HG03097 (cell line): ENCODE measurements around the gene EIF4E3.

ENCODE experiments used
- ATAC-seq: cut with Tn5 transposase; IDR thresholded peaks from one replicate; pipeline ENCODE4 v1.9.1; 2021; ENCODE audit not compliant: unreplicated experiment, low FRiP score

The EIF4E3 gene

DNA sequence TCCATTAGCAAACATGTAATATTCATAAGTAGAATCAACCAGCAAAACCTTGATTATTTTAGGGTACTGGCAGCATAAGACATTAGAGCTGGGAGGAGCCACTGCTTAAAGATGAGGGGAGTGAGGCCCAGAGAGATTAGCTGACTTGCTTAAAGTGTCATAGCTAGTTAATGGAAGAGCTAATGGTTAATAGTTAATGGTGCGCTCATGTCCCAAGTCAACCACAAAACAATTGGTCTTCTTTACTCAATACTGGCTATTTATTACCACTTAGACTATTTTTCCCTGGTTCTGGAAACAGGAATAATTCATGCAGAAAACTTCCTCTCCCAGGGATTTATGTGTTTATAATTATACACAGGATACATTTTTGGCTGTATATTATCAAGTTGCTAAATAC, 33.1 kb downstream of the EIF4E3 start:
- ATAC-seq: no peak

DNA sequence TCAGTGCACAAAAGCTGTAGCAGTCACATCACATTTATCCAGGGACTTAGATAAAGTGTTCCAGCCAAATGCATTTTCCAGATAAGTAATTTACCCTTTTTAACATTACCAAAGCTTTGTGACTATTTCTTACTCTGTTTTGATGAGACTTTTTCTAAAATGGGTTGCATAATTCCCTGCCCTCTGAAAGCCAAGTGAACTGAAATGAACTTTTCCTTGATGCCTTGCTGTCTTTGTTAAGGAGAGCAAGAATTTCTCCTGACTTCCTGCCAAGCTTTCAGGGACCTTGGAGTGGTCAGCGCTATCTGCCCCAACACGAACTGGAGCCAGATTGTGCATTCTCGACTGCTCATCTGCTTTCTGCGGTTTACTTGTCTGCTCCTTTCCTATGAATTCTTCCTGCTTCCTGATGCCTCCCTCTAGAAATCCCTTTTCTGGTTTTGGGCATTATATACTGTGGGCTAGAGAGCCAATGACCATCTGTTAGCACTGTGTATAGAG, 34.8 kb downstream of the EIF4E3 start:
- no peak for ATAC-seq

DNA sequence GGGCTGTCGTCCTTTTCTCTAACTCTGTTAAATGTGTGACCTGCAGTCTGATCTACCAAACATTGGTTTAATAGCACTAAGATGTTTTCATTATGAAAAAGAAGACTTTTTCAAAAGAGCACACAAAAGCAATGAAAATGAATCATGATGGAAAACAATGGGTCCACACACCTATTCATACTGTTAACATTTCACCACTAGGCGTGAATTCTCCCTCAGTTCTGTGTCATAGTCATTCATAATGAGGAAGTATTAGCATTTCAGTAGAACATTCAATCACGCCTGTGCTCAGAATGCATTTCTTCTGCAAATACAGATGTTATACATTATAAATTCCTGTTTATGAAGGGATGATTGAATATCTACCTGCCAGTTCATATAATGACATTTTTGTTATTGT, 35.9 kb downstream of the EIF4E3 start:
- ATAC-seq: no peak

DNA sequence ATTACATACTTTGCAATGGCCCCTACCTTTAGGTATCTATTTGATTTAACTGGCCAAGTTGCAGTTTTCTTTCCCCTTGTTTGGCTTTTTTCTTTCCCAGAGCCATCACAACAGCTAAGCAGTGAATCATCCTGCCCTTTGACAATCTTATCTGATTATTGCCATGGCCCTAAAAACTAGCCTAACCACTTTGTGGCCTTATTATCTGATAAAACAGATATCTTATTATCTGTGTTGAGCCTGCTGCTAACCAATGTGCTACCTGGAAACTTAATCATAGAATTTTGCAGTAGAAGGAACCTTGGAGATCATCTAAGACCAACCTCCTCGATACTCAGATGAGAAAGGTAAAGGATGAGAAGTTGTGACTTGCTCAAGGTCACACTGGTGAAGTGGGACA, 37.1 kb downstream of the EIF4E3 start:
- no peak for ATAC-seq

DNA sequence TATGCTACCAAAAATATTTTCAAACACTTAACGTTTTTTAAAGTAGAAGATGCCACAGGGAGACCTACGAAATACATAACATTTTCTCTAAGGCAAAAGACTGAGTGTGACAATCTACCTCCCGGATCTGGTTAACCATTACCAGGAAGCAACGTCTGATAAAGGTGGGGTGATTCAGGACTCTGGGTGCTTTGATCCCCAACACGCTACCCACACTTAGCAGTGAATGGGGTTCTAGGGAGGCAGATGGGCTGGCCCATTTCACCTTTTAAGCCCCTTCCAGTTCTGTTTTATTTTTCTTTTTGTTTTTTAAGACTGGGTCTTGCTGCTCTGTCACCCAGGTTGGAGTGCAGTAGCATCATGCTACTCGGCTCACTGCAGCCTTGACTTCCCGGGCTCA, 39.5 kb downstream of the EIF4E3 start:
- no peak for ATAC-seq

DNA sequence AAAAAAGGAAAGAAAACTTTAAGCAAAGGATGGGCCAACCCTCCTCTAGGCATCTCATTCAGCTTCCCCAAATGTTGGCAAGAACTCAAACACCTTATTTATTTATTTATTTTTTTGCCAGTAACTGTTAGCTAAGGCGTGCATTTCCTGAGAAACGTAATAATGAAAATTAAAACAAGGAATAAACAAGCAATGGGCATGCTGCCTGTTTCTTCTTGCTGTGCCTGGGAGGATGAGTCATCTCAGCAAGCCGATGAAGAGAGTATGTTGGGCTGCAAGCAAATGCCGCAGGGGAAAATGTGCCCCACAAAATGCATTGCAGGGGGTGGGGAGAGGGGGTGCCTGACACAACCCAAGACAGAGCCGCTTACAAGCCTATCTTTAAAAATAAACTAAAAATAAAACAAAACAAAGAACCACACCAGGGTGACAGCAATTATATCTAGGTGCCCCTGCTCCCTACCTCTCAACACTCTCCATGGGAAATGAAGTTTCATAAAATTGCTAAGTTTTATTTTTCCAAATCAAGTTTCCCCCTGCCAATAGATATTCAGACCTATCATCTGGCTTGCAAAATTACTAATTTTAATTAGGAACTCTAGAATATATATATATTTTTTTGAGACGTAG, 40.3 kb downstream of the EIF4E3 start:
- no peak for ATAC-seq

DNA sequence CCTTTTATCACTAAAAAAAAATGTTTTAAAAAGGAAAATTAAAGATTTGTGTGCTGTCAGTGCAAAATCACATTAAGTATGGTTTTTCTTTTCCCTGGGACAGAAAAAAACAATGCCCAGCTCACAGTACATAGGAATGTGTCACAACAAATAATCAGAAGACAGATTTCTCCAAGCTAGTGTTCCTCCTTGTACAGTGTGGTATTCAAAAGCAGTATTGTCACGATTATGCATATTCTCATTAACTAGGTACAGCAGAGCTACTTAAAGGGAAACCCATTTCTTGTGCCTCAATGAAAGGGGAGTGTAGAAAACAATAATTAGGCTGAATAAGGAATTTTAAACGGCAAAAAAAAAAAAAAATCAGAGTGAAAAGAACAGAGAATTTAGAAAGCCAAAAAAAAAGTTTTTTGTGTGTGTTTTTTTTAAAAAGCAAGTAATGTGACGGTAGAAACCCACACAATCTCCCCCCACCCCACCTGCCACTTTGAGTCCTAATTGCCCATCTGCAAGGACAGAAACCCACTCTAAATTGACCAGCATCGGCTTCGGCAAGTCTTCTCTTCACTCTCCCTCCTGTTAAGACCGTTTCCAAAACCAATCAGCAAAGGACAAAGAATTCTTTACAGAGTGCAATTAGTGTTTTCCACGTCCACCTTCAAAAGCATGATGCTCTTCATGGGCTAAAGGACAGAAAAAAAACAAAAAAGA, 41.0 kb downstream of the EIF4E3 start:
- no peak for ATAC-seq

DNA sequence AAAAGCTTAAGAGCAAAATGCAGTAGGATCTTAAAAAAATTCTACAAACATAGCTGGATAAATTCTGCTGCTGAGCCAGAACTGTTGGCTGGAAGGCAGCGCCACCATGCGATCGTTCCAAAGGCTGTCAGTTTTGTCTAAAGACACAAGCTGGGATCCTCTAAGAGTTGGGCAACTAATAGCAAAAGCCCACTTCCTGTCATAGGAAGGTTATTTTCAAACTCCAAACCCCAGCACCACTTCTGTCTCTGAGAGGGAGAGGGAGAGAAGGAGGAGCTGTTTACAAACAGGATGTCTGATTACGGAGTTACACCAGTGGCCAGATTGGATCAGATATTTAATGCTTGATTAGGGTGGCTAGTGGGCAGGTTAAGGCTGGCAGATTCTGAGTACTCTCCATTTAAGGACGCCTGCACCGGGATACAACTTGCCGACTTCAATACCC, 44.0 kb downstream of the EIF4E3 start:
- no peak for ATAC-seq

DNA sequence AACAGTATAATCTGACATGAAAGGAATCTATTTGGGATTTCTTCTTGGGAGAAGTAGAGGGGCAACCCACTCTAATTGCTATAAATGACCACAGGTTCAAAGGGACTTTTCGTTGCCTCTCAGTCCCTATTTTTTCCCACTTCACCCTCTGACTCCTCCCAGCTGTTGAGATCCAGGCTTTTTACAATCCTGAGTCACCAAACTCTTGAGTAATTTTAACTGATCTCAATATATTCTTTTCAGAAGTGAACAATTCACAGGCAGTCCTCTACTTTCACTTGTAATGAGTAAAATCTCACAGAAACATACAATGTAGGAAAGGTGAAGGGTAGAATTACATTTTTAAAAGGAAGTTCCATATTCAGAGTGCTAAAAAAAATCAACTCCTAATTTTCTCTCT, 44.6 kb downstream of the EIF4E3 start:
- ATAC-seq: no peak

DNA sequence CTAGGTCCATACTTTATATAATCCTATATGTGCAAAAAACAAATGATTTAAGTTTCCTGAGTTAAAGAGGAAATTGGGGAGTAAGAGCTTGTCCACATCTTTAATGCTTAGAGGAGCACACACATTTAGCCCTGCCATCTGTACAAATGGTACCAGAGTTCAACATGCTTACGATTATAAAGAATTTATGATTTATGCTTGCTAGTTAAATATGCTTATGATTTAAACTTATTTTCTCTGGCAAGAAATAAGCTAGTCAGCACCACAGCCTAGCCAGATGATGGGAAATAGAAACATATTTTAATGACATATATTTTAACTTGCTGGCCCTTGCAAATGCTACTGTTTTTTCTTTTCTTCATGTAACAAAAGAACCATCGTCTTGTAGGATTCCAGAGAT, 48.3 kb downstream of the EIF4E3 start:
- ATAC-seq: no peak

DNA sequence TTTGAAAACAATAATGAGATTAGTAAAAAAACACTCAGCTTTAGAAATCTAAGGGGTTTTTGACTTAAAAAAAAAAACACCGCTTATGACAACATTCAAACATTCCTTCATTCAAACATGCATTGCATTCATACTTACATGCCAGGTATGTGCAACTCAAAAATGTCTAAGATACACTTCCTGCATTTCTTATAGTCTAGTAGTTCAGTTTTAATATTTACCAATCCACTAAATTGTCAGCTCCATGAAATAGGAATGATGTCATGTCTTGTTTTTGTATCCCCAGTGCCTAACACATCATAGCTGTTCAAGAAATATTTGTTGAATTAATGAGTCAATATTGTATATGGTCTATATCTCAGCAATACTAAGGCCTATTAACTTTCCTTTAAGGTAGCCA, 51.7 kb downstream of the EIF4E3 start:
- ATAC-seq: no peak

DNA sequence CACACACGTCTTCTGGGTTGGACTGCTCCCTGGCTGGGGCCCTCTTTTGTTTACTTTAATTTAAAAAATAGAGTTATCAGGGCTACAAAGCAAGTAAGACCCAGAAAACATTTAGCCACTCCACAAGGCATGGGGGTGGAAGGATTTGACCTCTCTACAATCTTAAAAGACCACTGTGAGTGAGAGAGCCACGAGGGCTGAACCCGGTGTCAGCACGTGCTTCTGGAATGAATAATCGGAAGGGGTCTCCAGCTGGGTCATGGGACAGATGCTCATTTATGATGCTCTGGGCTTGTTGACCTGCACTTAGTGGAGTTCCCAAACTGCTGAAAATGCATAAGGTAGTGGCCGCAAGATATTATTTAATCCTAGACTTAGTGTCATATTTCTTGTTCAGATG, 52.4 kb downstream of the EIF4E3 start:
- ATAC-seq: no peak

DNA sequence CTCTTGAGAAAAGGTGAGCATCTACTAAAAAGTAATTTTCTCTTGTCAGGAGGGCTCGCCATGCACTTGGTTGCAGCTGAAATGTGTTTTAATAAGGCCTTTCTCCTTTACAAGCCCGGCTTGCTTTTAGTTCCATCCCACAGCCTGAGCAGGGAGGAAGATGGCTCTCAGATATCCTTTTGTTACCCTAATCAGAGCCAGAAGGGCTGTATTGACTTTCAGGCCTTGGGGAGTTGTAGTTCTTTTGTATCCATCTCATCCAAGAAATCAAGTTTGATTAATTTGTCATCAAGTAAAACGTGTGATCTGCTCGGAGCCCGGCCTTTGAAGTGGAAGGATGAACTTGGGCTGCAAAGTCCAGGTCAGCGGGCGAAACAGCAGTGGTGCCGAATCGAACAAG, 52.9 kb downstream of the EIF4E3 start:
- no peak for ATAC-seq

DNA sequence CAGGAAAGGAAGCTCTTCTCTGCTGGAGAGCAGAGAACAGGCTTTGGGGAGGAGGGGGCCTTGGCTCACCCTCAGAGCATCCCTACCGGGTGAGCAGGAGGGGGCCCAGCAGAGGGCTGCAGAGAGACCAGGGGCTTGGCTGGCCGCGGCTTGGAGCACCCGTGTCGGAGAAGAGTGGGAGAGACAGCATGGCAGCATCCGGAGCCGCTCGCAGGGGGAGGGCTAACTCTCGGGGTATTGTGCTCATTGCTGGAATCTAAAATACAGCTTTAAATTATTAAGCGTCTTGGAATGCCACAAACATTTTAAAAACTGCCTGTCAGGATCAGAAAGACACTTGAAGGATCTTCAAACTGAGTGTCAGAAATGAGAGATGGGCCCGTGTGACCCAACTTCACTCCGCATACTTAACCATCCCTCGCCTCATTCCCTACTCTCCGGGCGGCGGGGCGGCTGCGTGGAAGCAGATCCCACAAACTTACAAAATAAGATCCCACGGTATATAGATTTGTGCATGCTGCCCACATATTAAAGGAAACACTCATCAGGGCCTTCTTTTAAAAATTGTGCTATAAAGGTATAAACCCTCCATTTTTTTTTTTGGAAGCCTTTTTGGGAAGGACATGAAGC, 53.9 kb downstream of the EIF4E3 start:
- no peak for ATAC-seq

DNA sequence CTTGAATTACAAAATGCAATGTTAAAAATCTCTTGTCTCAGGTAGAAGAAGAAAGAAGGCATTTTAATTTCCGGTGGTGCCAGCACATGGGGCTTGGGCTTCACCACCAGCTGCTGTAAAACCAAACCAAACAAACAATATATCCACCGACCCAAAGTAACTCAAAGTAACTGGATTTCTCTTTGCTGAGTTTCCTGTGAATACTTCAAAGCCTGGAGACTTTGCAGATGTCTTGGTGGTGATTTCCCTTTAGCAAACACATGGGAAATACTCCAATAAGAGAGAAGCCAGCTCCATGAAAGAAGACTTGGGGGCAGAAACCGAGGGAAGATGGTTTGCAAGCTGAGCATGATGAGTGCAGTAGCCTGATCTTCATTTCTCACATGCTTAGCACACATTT, 62.6 kb downstream of the EIF4E3 start:
- no peak for ATAC-seq

DNA sequence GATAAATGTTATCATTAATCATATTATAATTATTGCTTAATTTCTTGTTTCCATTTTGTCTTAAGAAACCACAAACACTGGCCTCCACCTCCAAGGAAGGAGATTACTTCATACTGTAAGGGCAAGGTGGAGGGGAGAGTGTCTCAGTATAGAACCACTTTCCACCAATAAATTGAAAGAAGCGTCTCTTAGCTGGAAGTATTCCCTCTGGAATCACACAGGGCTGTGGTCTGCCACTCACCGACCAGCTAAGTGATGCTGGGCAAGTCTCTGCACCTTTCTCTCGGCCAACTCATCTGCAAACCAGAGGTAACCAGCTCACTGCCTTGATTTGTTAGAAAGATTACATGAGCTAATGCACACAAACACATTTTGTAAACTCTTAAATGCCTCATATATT, 63.1 kb downstream of the EIF4E3 start:
- no peak for ATAC-seq

DNA sequence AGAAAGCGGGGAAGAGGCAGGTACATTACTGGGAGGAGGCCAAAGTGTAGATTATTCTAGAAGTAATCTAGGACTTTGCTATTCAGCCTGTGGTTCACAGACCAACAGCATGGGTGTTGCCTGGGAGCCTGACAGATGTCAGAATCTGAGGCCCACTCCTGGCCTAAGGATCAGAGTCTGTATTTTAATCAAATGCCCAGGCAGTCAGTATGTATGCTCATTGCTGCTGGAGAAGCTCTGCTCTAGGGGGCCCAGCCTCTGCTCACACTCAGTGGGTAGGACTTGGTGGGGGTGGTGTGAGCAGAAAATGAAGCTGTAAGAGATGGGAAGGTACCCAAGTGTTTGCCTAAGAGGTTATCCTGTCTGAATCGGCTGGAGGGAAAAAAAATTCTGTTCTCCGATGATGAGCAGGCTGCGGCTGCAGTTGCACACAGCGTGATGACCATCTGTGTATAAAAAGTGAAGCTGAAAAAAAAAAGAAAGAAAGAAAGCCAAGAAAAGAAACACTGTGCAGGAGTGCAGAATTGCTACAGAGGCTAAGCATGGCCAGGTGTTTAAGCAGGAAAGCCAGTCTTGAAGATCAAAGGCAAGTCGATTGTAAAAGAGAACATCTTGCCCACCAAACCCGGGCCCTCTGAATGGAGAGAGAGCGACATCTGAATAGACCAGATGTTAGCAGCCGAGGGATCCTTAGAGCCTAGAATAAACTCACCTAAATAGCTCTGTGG, 65.2 kb downstream of the EIF4E3 start:
- no peak for ATAC-seq

DNA sequence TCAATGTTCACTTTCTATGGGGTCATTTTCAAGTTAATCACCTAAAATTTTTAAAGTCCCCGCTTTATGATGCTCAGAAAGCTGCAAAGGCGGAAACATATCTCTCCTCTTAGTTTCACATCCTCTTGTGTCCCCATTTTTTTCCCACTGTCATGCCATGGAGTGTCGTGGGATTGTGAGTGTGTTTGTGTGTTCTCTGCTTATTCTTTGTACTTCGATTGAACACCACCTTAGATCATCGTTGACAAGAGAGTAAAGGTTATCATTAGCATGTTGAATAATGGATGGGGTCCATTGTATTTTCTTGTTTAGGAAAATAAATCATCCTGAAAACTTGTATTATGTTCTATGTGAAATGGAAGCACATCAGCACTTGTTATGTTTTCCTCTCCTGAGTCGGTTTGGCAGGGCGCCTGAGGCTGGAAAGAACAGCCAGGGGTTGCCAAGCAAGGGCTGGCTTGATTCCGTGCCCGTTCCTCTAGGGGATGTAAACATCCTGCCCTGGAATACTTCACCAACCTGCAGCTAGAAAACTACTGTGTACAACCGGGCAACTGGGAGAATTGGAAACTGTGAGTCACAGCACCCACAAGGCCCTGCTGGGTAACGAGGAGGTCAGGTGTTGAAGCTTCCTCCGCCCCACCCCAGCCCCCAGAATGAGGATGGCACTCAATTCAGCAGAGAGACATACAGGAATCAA, 67.2 kb downstream of the EIF4E3 start:
- ATAC-seq: no peak

DNA sequence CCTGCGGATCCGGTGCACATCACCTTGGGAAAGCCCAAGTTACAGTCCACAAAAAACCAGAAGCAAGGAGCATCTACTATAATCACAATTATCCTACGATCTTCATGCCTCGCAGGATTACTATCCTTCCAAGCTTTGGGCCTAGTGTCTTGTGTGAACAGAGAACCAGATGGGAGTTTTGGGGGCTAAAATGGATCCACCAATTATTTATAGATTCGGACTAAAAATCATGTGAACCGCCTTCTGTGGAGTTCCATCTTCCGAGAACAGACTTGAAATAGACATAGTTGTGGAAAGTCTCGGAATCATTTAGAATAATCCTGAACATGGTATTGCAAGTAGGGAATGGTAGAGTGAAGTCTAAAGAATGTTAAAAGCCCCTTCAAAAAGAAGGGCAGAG, 70.1 kb downstream of the EIF4E3 start:
- no peak for ATAC-seq

DNA sequence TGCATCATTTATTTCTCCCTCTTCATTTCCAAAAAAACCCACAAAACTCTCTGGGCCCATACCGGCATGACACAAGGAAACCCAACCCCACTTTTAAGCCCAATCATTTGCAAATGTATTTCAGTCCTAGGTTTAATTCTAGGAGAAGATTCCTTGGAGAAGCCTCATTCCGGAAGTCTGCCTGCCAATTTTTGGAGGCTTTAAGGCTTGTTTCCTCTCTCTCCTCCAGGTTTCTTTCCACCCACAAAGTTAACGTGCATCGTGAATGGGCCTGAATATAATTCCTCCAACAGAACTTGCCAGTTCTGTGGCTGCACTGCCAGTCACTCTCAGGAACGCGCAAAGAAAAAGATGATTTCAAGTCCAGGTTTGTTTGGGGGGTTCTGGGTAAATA, 71.8 kb downstream of the EIF4E3 start:
- no peak for ATAC-seq
